ENCODE data around the gene NEK10. TPM values are rescaled to one million over a fixed set of nuclear protein-coding genes. Genes with fewer than 3 reads are reported as not detected.

Gene NEK10
- total RNA-seq, 2 donors from 2014 or later, result 0.09 to 0.36 TPM

- H3K27me3 Mint-ChIP-seq (ENCODE audit: low read depth), result no peaks in the 10 kb centered on the region
- ATAC-seq (replicated peaks in 1 of 2) (no peak), DNase-seq (no peak)
- H3K27ac Mint-ChIP-seq, result no peak overlapping the region
- H3K4me1 Mint-ChIP-seq (ENCODE audit: low read depth), result no peaks in the 10 kb centered on the region
- no peak overlapping the region for H3K4me3 Mint-ChIP-seq
- H3K36me3 Mint-ChIP-seq (ENCODE audit: insufficient read depth in 2 of 2), result no peaks in the 10 kb centered on the region
- no peaks in the 10 kb centered on the region for H3K9me3 Mint-ChIP-seq
Observed at GRCh38 chr3:27200721-27201489, 168.3 kb downstream of the NEK10 start.

- Mint-ChIP-seq H3K27ac (no peak overlapping the region), H3K36me3 (ENCODE audit: insufficient read depth in 2 of 2) (no peaks in the 10 kb centered on the region), H3K4me3 (no peak overlapping the region), H3K9me3 (no peaks in the 10 kb centered on the region), H3K27me3 (ENCODE audit: low read depth) (no peaks in the 10 kb centered on the region), H3K4me1 (ENCODE audit: low read depth) (no peaks in the 10 kb centered on the region)
- DNase-seq (no peak), ATAC-seq (replicated peaks in 1 of 2) (no peak)
Observed at GRCh38 chr3:27194861-27195483, 174.2 kb downstream of the NEK10 start.

GRCh38 chr3:27193056-27193455 lies 176.1 kb downstream of the NEK10 start:
- H3K4me3 Mint-ChIP-seq, result no peak overlapping the region
- DNase-seq, result no peak
- H3K9me3 Mint-ChIP-seq, result no peaks in the 10 kb centered on the region
- no peaks in the 10 kb centered on the region for H3K4me1 Mint-ChIP-seq (ENCODE audit: low read depth)
- no peak for ATAC-seq (replicated peaks in 1 of 2)
- no peaks in the 10 kb centered on the region for H3K36me3 Mint-ChIP-seq (ENCODE audit: insufficient read depth in 2 of 2)
- H3K27ac Mint-ChIP-seq, result no peak overlapping the region
- H3K27me3 Mint-ChIP-seq (ENCODE audit: low read depth), result no peaks in the 10 kb centered on the region

- H3K27ac Mint-ChIP-seq, result no peak overlapping the region
- no peaks in the 10 kb centered on the region for H3K9me3 Mint-ChIP-seq
- DNase-seq (no peak), ATAC-seq (replicated peaks in 1 of 2) (no peak)
- H3K4me1 Mint-ChIP-seq (ENCODE audit: low read depth), result no peaks in the 10 kb centered on the region
- H3K27me3 Mint-ChIP-seq (ENCODE audit: low read depth), result no peaks in the 10 kb centered on the region
- H3K36me3 Mint-ChIP-seq (ENCODE audit: insufficient read depth in 2 of 2), result no peaks in the 10 kb centered on the region
- H3K4me3 Mint-ChIP-seq, result no peak overlapping the region
Observed at GRCh38 chr3:27186013-27186412, 183.2 kb downstream of the NEK10 start.

- Mint-ChIP-seq H3K27me3 (ENCODE audit: low read depth) (no peaks in the 10 kb centered on the region), H3K9me3 (no peaks in the 10 kb centered on the region), H3K4me1 (ENCODE audit: low read depth) (no peaks in the 10 kb centered on the region), H3K4me3 (no peak overlapping the region), H3K27ac (no peak overlapping the region), H3K36me3 (ENCODE audit: insufficient read depth in 2 of 2) (no peaks in the 10 kb centered on the region)
- DNase-seq, result no peak
- no peak for ATAC-seq (replicated peaks in 1 of 2)
Observed at GRCh38 chr3:27185231-27185989, 183.8 kb downstream of the NEK10 start.

- no peaks in the 10 kb centered on the region for H3K36me3 Mint-ChIP-seq (ENCODE audit: insufficient read depth in 2 of 2)
- DNase-seq (no peak), ATAC-seq (replicated peaks in 1 of 2) (no peak)
- H3K9me3 Mint-ChIP-seq, result no peaks in the 10 kb centered on the region
- H3K27ac Mint-ChIP-seq, result no peak overlapping the region
- H3K27me3 Mint-ChIP-seq (ENCODE audit: low read depth), result no peaks in the 10 kb centered on the region
- no peak overlapping the region for H3K4me3 Mint-ChIP-seq
- no peaks in the 10 kb centered on the region for H3K4me1 Mint-ChIP-seq (ENCODE audit: low read depth)
Observed at GRCh38 chr3:27184261-27184660, 184.9 kb downstream of the NEK10 start.

GRCh38 chr3:27176256-27176655 lies 192.9 kb downstream of the NEK10 start:
- Mint-ChIP-seq H3K36me3 (ENCODE audit: insufficient read depth in 2 of 2) (no peaks in the 10 kb centered on the region), H3K27me3 (ENCODE audit: low read depth) (no peaks in the 10 kb centered on the region), H3K4me3 (no peak overlapping the region), H3K4me1 (ENCODE audit: low read depth) (no peaks in the 10 kb centered on the region), H3K27ac (no peak overlapping the region), H3K9me3 (no peaks in the 10 kb centered on the region)
- ATAC-seq (replicated peaks in 1 of 2), result no peak
- no peak for DNase-seq

GRCh38 chr3:27174530-27174929 lies 194.7 kb downstream of the NEK10 start:
- no peaks in the 10 kb centered on the region for H3K9me3 Mint-ChIP-seq
- no peaks in the 10 kb centered on the region for H3K27me3 Mint-ChIP-seq (ENCODE audit: low read depth)
- H3K4me1 Mint-ChIP-seq (ENCODE audit: low read depth), result no peaks in the 10 kb centered on the region
- H3K4me3 Mint-ChIP-seq, result no peak overlapping the region
- no peak overlapping the region for H3K27ac Mint-ChIP-seq
- H3K36me3 Mint-ChIP-seq (ENCODE audit: insufficient read depth in 2 of 2), result no peaks in the 10 kb centered on the region
- DNase-seq (no peak), ATAC-seq (replicated peaks in 1 of 2) (no peak)

GRCh38 chr3:27171113-27171512 lies 198.1 kb downstream of the NEK10 start:
- H3K27ac Mint-ChIP-seq, result no peak overlapping the region
- no peaks in the 10 kb centered on the region for H3K36me3 Mint-ChIP-seq (ENCODE audit: insufficient read depth in 2 of 2)
- no peaks in the 10 kb centered on the region for H3K4me1 Mint-ChIP-seq (ENCODE audit: low read depth)
- H3K27me3 Mint-ChIP-seq (ENCODE audit: low read depth), result no peaks in the 10 kb centered on the region
- no peak overlapping the region for H3K4me3 Mint-ChIP-seq
- H3K9me3 Mint-ChIP-seq, result no peaks in the 10 kb centered on the region
- DNase-seq (no peak), ATAC-seq (replicated peaks in 1 of 2) (no peak)

- H3K4me1 Mint-ChIP-seq (ENCODE audit: low read depth), result no peaks in the 10 kb centered on the region
- no peaks in the 10 kb centered on the region for H3K9me3 Mint-ChIP-seq
- H3K4me3 Mint-ChIP-seq, result no peak overlapping the region
- DNase-seq (no peak), ATAC-seq (replicated peaks in 1 of 2) (no peak)
- no peaks in the 10 kb centered on the region for H3K36me3 Mint-ChIP-seq (ENCODE audit: insufficient read depth in 2 of 2)
- no peaks in the 10 kb centered on the region for H3K27me3 Mint-ChIP-seq (ENCODE audit: low read depth)
- no peak overlapping the region for H3K27ac Mint-ChIP-seq
Observed at GRCh38 chr3:27166888-27167287, 202.3 kb downstream of the NEK10 start.

GRCh38 chr3:27165321-27165721 lies 203.9 kb downstream of the NEK10 start:
- Mint-ChIP-seq H3K9me3 (no peaks in the 10 kb centered on the region), H3K4me3 (no peak overlapping the region), H3K36me3 (ENCODE audit: insufficient read depth in 2 of 2) (no peaks in the 10 kb centered on the region), H3K27ac (no peak overlapping the region), H3K4me1 (ENCODE audit: low read depth) (no peaks in the 10 kb centered on the region), H3K27me3 (ENCODE audit: low read depth) (no peaks in the 10 kb centered on the region)
- no peak for DNase-seq
- no peak for ATAC-seq (replicated peaks in 1 of 2)

- peaks cover 0 to 7% of the 10 kb centered on the region in 2 donors for H3K9me3 Mint-ChIP-seq
- no peak overlapping the region for H3K27ac Mint-ChIP-seq
- H3K4me1 Mint-ChIP-seq (ENCODE audit: low read depth), result no peaks in the 10 kb centered on the region
- ATAC-seq (replicated peaks in 1 of 2) (no peak), DNase-seq (no peak)
- H3K4me3 Mint-ChIP-seq, result no peak overlapping the region
- H3K27me3 Mint-ChIP-seq (ENCODE audit: low read depth), result no peaks in the 10 kb centered on the region
- H3K36me3 Mint-ChIP-seq (ENCODE audit: insufficient read depth in 2 of 2), result no peaks in the 10 kb centered on the region
Observed at GRCh38 chr3:27160779-27161287, 208.3 kb downstream of the NEK10 start.

- ATAC-seq (replicated peaks in 1 of 2) (no peak), DNase-seq (no peak)
- Mint-ChIP-seq H3K4me1 (ENCODE audit: low read depth) (no peaks in the 10 kb centered on the region), H3K27me3 (ENCODE audit: low read depth) (no peaks in the 10 kb centered on the region), H3K36me3 (ENCODE audit: insufficient read depth in 2 of 2) (no peaks in the 10 kb centered on the region), H3K9me3 (peaks cover 0 to 7% of the 10 kb centered on the region in 2 donors), H3K27ac (no peak overlapping the region), H3K4me3 (no peak overlapping the region)
Observed at GRCh38 chr3:27160146-27160545, 209.0 kb downstream of the NEK10 start.

All from activated T-cell treated with anti-CD3 and anti-CD28 coated beads, Interleukin-2, amount 50 U/mL, for 72 hours (primary cell).